Measurements from ENCODE around the gene SLC13A3.

DNA sequence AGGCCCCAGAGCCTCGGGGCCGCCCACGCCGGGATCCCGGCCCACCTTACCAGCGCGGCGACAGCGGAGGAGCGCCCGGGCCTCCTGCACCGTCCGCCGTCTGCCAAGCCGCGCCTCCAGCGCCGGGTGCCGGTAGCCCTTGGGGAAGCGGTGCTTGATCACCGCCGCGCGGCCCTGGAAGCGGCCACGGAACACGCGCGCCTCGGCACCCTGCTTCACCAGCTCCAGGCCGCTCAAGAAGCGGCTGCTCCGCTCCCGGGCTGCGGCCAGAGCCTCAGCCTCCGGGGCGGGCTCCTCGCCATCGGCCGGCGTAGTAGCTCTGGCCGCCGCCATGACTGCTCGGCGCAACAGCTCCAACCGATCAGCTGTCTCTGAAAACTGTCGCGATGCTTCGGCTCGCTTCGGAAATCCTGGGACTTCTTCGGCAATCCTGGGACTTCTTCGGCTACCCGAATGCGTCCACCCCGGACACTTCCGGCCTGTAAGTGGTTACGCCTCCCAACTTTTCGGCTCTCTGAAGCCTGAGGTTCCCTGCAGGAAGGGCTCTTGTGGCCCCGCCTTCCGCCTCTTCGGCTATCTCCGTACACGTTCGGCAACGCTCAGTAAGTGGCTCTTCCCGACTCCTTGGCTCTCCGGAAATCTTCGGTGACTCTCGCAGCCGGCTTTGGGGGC, 38.0 kb upstream of the SLC13A3 start, which contains the start of gene TP53RK:
- TF ChIP-seq CTCF (IDR thresholded peaks at IDR 0.05; ENCODE audit: low read length) = no peak; the same call in 1 of the 2 replicates
- TF ChIP-seq EZH2 (IDR thresholded peaks at IDR 0.05; ENCODE audit: borderline replicate concordance, low read length) = no peak

Data from OCI-LY1 (cell line).